K562 (cell line): Measurements from ENCODE around the gene CTSO. TPM values are rescaled to one million over a fixed set of nuclear protein-coding genes. Genes with fewer than 3 reads are reported as not detected.

Experiments used
- ATAC-seq: fragments of 200-7000 bp; cut with Tn5 transposase; 3 replicates; pipeline ENCODE4 v1.9.1; 2020; ENCODE audit warnings: moderate library complexity
- BruUV-seq: library from RNA; stranded (reverse); fragments of 400-500 nt; replicated peaks from 2 replicates; lab custom pipeline; 2021; lab: Mats Ljungman, UMichigan
- CTCF ChIA-PET: fragments of 300-600 bp; formaldehyde crosslinking; extraction: SDS; loops from one replicate; lab custom pipeline; 2021; ENCODE audit warnings: low intra/inter-chr PET ratio; lab: Yijun Ruan, JAX
- POLR2A ChIA-PET: fragments of 300-600, 350-650 bp; sonication (Branson Sonifier 250); formaldehyde crosslinking; extraction: SDS; loops from one replicate; lab custom pipeline; 2021; ENCODE audit warnings: antibody characterized with exemption, inconsistent platforms; lab: Yijun Ruan, JAX
- DNase-seq, 4 experiments: peaks; one replicate each; pipeline versions ENCODE4 v3.0.0 to v3.0.0-alpha.2; 2011 to 2018; ENCODE audit warnings: low spot score in 3 of 4, mixed read lengths in 3 of 4; ENCODE audit errors: extremely low read depth in 1 of 4
- FAIRE-seq: peaks from 2 replicates; lab custom pipeline; 2011; peaks lifted over from hg19 to GRCh38; lab: Jason Lieb, UNC
- H2AFZ ChIP-seq: 2 replicates; pipeline ENCODE4 v1.6.0; 2011; ENCODE audit warnings: low read depth, low read length, control low read depth, inconsistent platforms
- H3K27ac ChIP-seq: fragments of 200-600 bp; 3 replicates; pipeline ENCODE4 v1.8.0; 2011; ENCODE audit warnings: low read depth, mild to moderate bottlenecking, control low read depth, inconsistent platforms, low read length, moderate library complexity, mixed read lengths; ENCODE audit errors: extremely low read depth
- H3K27me3 ChIP-seq, 2 experiments: fragments of 300-600 bp in 1 of 2; 2 replicates in 1 of 2; 3 replicates in 1 of 2; pipeline versions ENCODE4 v1.6.0 to v1.8.0; 2011; ENCODE audit warnings: inconsistent platforms in 2 of 2, low read length in 2 of 2, mild to moderate bottlenecking in 1 of 2, mixed read lengths in 1 of 2, moderate library complexity in 1 of 2; ENCODE audit not compliant: control insufficient read depth in 2 of 2, insufficient read depth in 2 of 2
- H3K36me3 ChIP-seq: fragments of 300-600 bp; 3 replicates; pipeline ENCODE4 v1.8.0; 2011; ENCODE audit warnings: mild to moderate bottlenecking, low read length, inconsistent platforms; ENCODE audit not compliant: control insufficient read depth, insufficient read depth
- H3K4me1 ChIP-seq, 2 experiments: fragments of 200-600 bp in 1 of 2; replicated peaks in 1 of 2; 2 replicates in 1 of 2; 3 replicates in 1 of 2; pipeline versions ENCODE4 v1.5.1 to v1.8.0; 2011; ENCODE audit warnings: inconsistent platforms in 2 of 2, low read length in 2 of 2, mild to moderate bottlenecking in 1 of 2, mixed read lengths in 1 of 2, moderate library complexity in 1 of 2; ENCODE audit not compliant: control insufficient read depth in 2 of 2, insufficient read depth in 2 of 2
- H3K4me2 ChIP-seq: 2 replicates; pipeline ENCODE4 v1.6.1; 2011; ENCODE audit warnings: low read length, control low read depth, inconsistent platforms, mixed read lengths; ENCODE audit not compliant: insufficient read depth
- H3K4me3 ChIP-seq: fragments of 200-600 bp; sonication (generic), shearing (Covaris generic); 2 replicates; pipeline ENCODE4 v1.5.1; 2016; ENCODE audit warnings: control low read depth, inconsistent platforms
- H3K79me2 ChIP-seq: fragments of 200-600 bp; 3 replicates; pipeline ENCODE4 v1.8.0; 2011; ENCODE audit warnings: low read length, inconsistent platforms; ENCODE audit not compliant: control insufficient read depth, insufficient read depth
- H3K9ac ChIP-seq, 2 experiments: 2 replicates each; pipeline versions ENCODE4 v1.6.0 to v1.6.1; 2011; ENCODE audit warnings: low read depth in 2 of 2, low read length in 2 of 2, control low read depth in 1 of 2, inconsistent platforms in 1 of 2, mild to moderate bottlenecking in 1 of 2, mixed read lengths in 1 of 2; ENCODE audit not compliant: insufficient read depth in 1 of 2
- H3K9me1 ChIP-seq: one replicate; pipeline ENCODE4 v1.6.0; 2011; ENCODE audit warnings: inconsistent platforms, mild to moderate bottlenecking, low read length, moderate library complexity; ENCODE audit not compliant: control insufficient read depth, insufficient read depth
- H3K9me3 ChIP-seq: replicated peaks from 2 replicates; pipeline ENCODE4 v1.5.1; 2011; ENCODE audit warnings: low read depth, low read length, inconsistent platforms; ENCODE audit not compliant: control insufficient read depth, insufficient read depth
- H4K20me1 ChIP-seq: replicated peaks from 2 replicates; pipeline ENCODE4 v1.6.1; 2011; ENCODE audit warnings: low read length, inconsistent platforms, mixed read lengths; ENCODE audit not compliant: control insufficient read depth, insufficient read depth
- ATF1 ChIP-seq, 2 experiments: fragments of 450-650 bp in 1 of 2; IDR thresholded peaks; 2 replicates each; pipeline ENCODE4 v1.6.1; 2016; ENCODE audit warnings: missing compliant biosample characterization in 1 of 2, missing genetic modification characterization in 1 of 2
- DIDO1 ChIP-seq: fragments of 450-650 bp; IDR thresholded peaks from 2 replicates; pipeline ENCODE4 v1.6.1; 2016; ENCODE audit warnings: low read depth, missing biosample characterization, missing genetic modification characterization
- FOS ChIP-seq: IDR thresholded peaks from 3 replicates; pipeline ENCODE4 v1.6.1; 2011; ENCODE audit not compliant: insufficient read length; ENCODE audit errors: extremely low read depth
- FOXK1 ChIP-seq: sonication (generic); formaldehyde crosslinking; IDR thresholded peaks from 2 replicates; pipeline ENCODE4 v1.8.0; 2022; ENCODE audit warnings: missing genetic modification reagents, mild to moderate bottlenecking, borderline replicate concordance
- NR1H2 ChIP-seq: sonication (generic); formaldehyde crosslinking; IDR thresholded peaks from 2 replicates; pipeline ENCODE4 v1.4.0; 2020; ENCODE audit warnings: mild to moderate bottlenecking, missing genetic modification reagents
- SMAD4 ChIP-seq: fragments of 250-450 bp; sonication (Bioruptor Pico); conservative IDR thresholded peaks from 2 replicates; pipeline ENCODE4 v1.8.0; 2021; ENCODE audit warnings: inconsistent platforms, mild to moderate bottlenecking, moderate library complexity
- TAF9B ChIP-seq: fragments of 450-650 bp; IDR thresholded peaks from 2 replicates; pipeline ENCODE4 v1.6.1; 2018; ENCODE audit warnings: mild to moderate bottlenecking; ENCODE audit not compliant: partially characterized antibody
- ZKSCAN3 ChIP-seq: fragments of 250-450 bp; sonication (Bioruptor Pico); IDR thresholded peaks from 2 replicates; pipeline ENCODE4 v1.4.0; 2020
- ZNF408 ChIP-seq: fragments of 250-450 bp; sonication (Bioruptor Pico); IDR thresholded peaks from 2 replicates; pipeline ENCODE4 v1.4.0; 2020; ENCODE audit warnings: low read depth, mild to moderate bottlenecking, moderate library complexity
- WGBS: fragments of 100-300 bp; shearing (Covaris generic); methylation state at CpG from one replicate; pipeline ENCODE4 v1.1.6; 2016; ENCODE audit warnings: low coverage, mixed read lengths; ENCODE audit not compliant: insufficient coverage; ENCODE audit errors: missing lambda C conversion rate; 5-methylcytosine and 5-hydroxymethylcytosine counted together
- in situ Hi-C: fragments of 300-500 bp; cut with MboI; formaldehyde crosslinking; loops from 4 replicates; pipeline ENCODE4 v1.15.0; 2018; ENCODE audit warnings: inconsistent platforms, mixed read lengths
- intact Hi-C: fragments of 100-400 bp; cut with micrococcal nuclease; formaldehyde crosslinking; loops from 2 replicates; pipeline ENCODE4 v1.14.2; 2022
- polyA plus RNA-seq, 8 experiments: library from polyadenylated mRNA; depleted of rRNA in 4 of 8; stranded (reverse) in 5 of 8; unstranded in 3 of 8; fragments of >200 nt; fragmentation: Nextera tagmentation in 2 of 8; fragmentation: Illumina TruSeq in 1 of 8; extraction: Ambion mirVana in 2 of 8; extraction: Trizol in 1 of 8; gene quantifications; 2 replicates each; pipeline versions ENCODE4 v1.2.1 to v1.2.3, GENCODE V29; 2011 to 2014; ENCODE audit warnings: inconsistent platforms in 1 of 8, missing spikeins in 1 of 8
- total RNA-seq, 7 experiments: library from RNA; depleted of rRNA in 6 of 7; stranded (reverse); fragments of >200 nt in 6 of 7; fragmentation: Illumina TruSeq in 2 of 7; extraction: Trizol in 2 of 7; gene quantifications; 2 replicates each; pipeline versions ENCODE4 v1.2.1 to v1.2.3, GENCODE V29; 2011 to 2021; ENCODE audit warnings: low replicate concordance in 1 of 7
- TF ChIP-seq, protein P1 (sequence below), 2 experiments: fragments of 450-650 bp; IDR thresholded peaks; 2 replicates each; pipeline ENCODE4 v1.6.1; 2018; ENCODE audit warnings: mild to moderate bottlenecking in 2 of 2, low read depth in 1 of 2; ENCODE audit not compliant: partially characterized antibody in 2 of 2
- TF ChIP-seq, protein P2 (sequence below), 3 experiments: IDR thresholded peaks in 2 of 3; conservative IDR thresholded peaks in 1 of 3; 2 replicates each; pipeline ENCODE4 v1.5.1; 2011 to 2012; ENCODE audit warnings: low read length in 3 of 3, mild to moderate bottlenecking in 3 of 3, control low read depth in 2 of 3, improper control_type of control experiment in 1 of 3, inconsistent platforms in 1 of 3, low read depth in 1 of 3, mixed read lengths in 1 of 3, moderate library complexity in 1 of 3; ENCODE audit not compliant: insufficient read depth in 2 of 3

Gene CTSO
- total and polyA plus RNA-seq, 9 of the 15 experiments (the other 6 are each of a cell fraction or from before 2014, with no cell fraction given), result 0.03 to 0.07 (median 0.04) TPM; not detected in 5

DNA sequence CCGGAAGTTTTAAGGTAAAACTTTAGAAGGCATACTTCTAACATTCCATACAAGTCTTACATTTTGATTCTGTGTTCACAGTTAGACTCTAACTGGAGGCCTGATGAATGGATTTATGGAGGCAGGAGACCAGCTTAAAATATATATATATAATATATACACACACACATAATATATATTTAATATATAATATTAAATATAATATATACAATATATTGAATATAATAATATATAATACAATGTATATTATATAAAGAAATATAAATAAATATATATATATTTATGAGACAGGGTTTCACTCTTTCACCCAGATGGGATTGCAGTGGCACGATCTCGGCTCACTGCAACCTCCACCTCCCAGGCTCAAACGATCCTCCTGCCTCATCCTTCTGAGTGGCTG, 7.9 kb upstream of the CTSO start:
- ChIA-PET POLR2A (no interaction called here), CTCF (no interaction called here)
- Histone ChIP-seq H3K27me3 (no peaks in the 10 kb centered on the region), H3K4me3 (no peak overlapping the region), H3K27ac (no peak overlapping the region), H4K20me1 (no peaks in the 10 kb centered on the region), H3K4me1 (no peaks in the 10 kb centered on the region), H3K9me3 (no peaks in the 10 kb centered on the region), H2AFZ (no peak overlapping the region), H3K4me2 (no peak overlapping the region), H3K9me1 (no peaks in the 10 kb centered on the region), H3K9ac (no peak overlapping the region), H3K79me2 (no peaks in the 10 kb centered on the region), H3K36me3 (no peaks in the 10 kb centered on the region)
- no TSS peak for BruUV-seq
- no peak for ATAC-seq
- FAIRE-seq, result no peak
- intact Hi-C loops, result no loop called here
- in situ Hi-C loops, result no loop called here
- WGBS, result 1% methylated on average over 4 of the region's 4 CpGs
- TF ChIP-seq ZNF408 (CRISPR knock-in tag) (no peak), SMAD4 (CRISPR knock-in tag) (no peak), FOXK1 (no peak), FOS (no peak), ZKSCAN3 (CRISPR knock-in tag) (no peak), DIDO1 (no peak), ATF1 (CRISPR knock-in tag; IDR thresholded peaks at IDR 0.05) (no peak), ATF1 (tag; IDR thresholded peaks at IDR 0.05) (no peak)
- DNase-seq, result no peak

DNA sequence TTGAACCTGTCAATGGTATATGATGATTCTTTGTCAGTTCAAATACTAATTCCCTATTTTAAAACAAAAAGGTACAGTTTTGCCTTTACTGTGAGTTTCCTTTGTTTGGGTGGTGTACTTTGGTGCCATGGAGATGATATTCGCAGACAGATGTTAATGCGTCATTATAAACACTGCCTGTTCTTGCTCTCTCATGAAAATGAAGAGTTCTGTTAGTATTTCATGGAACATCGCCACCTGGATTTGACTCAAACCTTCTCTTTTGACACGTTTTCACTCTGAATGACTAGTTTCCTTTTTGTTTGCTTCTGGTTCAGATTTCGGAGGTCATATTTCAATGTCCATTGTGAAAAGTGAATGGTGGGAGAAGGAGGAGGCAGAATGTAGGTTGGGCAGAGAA, 6.9 kb upstream of the CTSO start:
- no peaks in the 10 kb centered on the region for H3K9me3 ChIP-seq
- no peak overlapping the region for H3K27ac ChIP-seq
- H3K4me1 ChIP-seq, result no peaks in the 10 kb centered on the region
- ATAC-seq (no peak), FAIRE-seq (no peak), DNase-seq (no peak)
- intact Hi-C loops, result no loop called here
- ChIA-PET POLR2A (no interaction called here), CTCF (no interaction called here)
- H3K4me2 ChIP-seq, result no peak overlapping the region
- no peak overlapping the region for H3K9ac ChIP-seq
- H3K27me3 ChIP-seq, result no peaks in the 10 kb centered on the region
- H2AFZ ChIP-seq, result no peak overlapping the region
- 0% methylated on average over 4 of the region's 5 CpGs for WGBS
- no peaks in the 10 kb centered on the region for H4K20me1 ChIP-seq
- no peaks in the 10 kb centered on the region for H3K9me1 ChIP-seq
- BruUV-seq, result no TSS peak
- no peaks in the 10 kb centered on the region for H3K79me2 ChIP-seq
- H3K36me3 ChIP-seq, result no peaks in the 10 kb centered on the region
- no peak overlapping the region for H3K4me3 ChIP-seq
- in situ Hi-C loops, result no loop called here
- TF ChIP-seq NR1H2 (CRISPR knock-in tag) (no peak), TAF9B (no peak)
- TF ChIP-seq, protein P1, sequence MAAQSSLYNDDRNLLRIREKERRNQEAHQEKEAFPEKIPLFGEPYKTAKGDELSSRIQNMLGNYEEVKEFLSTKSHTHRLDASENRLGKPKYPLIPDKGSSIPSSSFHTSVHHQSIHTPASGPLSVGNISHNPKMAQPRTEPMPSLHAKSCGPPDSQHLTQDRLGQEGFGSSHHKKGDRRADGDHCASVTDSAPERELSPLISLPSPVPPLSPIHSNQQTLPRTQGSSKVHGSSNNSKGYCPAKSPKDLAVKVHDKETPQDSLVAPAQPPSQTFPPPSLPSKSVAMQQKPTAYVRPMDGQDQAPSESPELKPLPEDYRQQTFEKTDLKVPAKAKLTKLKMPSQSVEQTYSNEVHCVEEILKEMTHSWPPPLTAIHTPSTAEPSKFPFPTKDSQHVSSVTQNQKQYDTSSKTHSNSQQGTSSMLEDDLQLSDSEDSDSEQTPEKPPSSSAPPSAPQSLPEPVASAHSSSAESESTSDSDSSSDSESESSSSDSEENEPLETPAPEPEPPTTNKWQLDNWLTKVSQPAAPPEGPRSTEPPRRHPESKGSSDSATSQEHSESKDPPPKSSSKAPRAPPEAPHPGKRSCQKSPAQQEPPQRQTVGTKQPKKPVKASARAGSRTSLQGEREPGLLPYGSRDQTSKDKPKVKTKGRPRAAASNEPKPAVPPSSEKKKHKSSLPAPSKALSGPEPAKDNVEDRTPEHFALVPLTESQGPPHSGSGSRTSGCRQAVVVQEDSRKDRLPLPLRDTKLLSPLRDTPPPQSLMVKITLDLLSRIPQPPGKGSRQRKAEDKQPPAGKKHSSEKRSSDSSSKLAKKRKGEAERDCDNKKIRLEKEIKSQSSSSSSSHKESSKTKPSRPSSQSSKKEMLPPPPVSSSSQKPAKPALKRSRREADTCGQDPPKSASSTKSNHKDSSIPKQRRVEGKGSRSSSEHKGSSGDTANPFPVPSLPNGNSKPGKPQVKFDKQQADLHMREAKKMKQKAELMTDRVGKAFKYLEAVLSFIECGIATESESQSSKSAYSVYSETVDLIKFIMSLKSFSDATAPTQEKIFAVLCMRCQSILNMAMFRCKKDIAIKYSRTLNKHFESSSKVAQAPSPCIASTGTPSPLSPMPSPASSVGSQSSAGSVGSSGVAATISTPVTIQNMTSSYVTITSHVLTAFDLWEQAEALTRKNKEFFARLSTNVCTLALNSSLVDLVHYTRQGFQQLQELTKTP (IDR thresholded peaks at IDR 0.05; ENCODE audit: low read depth in 1 of 2, partially characterized antibody in 2 of 2), result no peak
- TF ChIP-seq, protein P2, sequence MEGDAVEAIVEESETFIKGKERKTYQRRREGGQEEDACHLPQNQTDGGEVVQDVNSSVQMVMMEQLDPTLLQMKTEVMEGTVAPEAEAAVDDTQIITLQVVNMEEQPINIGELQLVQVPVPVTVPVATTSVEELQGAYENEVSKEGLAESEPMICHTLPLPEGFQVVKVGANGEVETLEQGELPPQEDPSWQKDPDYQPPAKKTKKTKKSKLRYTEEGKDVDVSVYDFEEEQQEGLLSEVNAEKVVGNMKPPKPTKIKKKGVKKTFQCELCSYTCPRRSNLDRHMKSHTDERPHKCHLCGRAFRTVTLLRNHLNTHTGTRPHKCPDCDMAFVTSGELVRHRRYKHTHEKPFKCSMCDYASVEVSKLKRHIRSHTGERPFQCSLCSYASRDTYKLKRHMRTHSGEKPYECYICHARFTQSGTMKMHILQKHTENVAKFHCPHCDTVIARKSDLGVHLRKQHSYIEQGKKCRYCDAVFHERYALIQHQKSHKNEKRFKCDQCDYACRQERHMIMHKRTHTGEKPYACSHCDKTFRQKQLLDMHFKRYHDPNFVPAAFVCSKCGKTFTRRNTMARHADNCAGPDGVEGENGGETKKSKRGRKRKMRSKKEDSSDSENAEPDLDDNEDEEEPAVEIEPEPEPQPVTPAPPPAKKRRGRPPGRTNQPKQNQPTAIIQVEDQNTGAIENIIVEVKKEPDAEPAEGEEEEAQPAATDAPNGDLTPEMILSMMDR (IDR thresholded peaks at IDR 0.05 in 2 of 3, conservative IDR thresholded peaks at IDR 0.05 in 1 of 3; ENCODE audit: insufficient read depth in 2 of 3, low read depth in 1 of 3, low read length in 3 of 3), result no peak
